Mesenchymal stem cell (in vitro differentiated cells and primary cell): ENCODE data around the gene COL11A2.

ENCODE experiments used
- DNase-seq: peaks from one replicate; pipeline ENCODE4 v3.0.0-alpha.2; 2013
- H2AFZ ChIP-seq: one replicate; pipeline ENCODE4 v1.6.1; 2013; ENCODE audit warnings: low read depth, mild to moderate bottlenecking, control low read depth, inconsistent platforms, low read length, moderate library complexity
- H2AK5ac ChIP-seq: 2 replicates; pipeline ENCODE4 v1.6.1; 2013; ENCODE audit warnings: low read length, moderate library complexity, mild to moderate bottlenecking, inconsistent platforms; ENCODE audit not compliant: severe bottlenecking
- H2BK120ac ChIP-seq: one replicate; pipeline ENCODE4 v1.6.1; 2013; ENCODE audit warnings: low read depth, mild to moderate bottlenecking, inconsistent platforms, low read length, moderate library complexity
- H2BK12ac ChIP-seq, 2 experiments: one replicate each; pipeline ENCODE4 v1.6.1; 2013; ENCODE audit warnings: inconsistent platforms in 2 of 2, low read length in 2 of 2, mild to moderate bottlenecking in 2 of 2, moderate library complexity in 2 of 2, control low read depth in 1 of 2
- H2BK15ac ChIP-seq: one replicate; pipeline ENCODE4 v1.6.1; 2013; ENCODE audit warnings: mild to moderate bottlenecking, low read depth, inconsistent platforms; ENCODE audit not compliant: poor library complexity, severe bottlenecking
- H2BK5ac ChIP-seq: 2 replicates; pipeline ENCODE4 v1.6.1; 2013; ENCODE audit warnings: low read depth, mild to moderate bottlenecking, low read length, control low read depth, inconsistent platforms; ENCODE audit not compliant: poor library complexity, severe bottlenecking
- H3K14ac ChIP-seq, 2 experiments: one replicate each; pipeline ENCODE4 v1.6.1; 2013; ENCODE audit warnings: inconsistent platforms in 2 of 2, low read length in 2 of 2, control low read depth in 1 of 2, mild to moderate bottlenecking in 1 of 2, moderate library complexity in 1 of 2
- H3K18ac ChIP-seq, 2 experiments: one replicate each; pipeline ENCODE4 v1.6.1; 2013; ENCODE audit warnings: inconsistent platforms in 2 of 2, low read length in 2 of 2, control low read depth in 1 of 2, low read depth in 1 of 2, mild to moderate bottlenecking in 1 of 2
- H3K23ac ChIP-seq, 2 experiments: one replicate each; pipeline ENCODE4 v1.6.1; 2013; ENCODE audit warnings: inconsistent platforms in 2 of 2, low read length in 2 of 2, mild to moderate bottlenecking in 2 of 2, moderate library complexity in 2 of 2, control low read depth in 1 of 2
- H3K27ac ChIP-seq: 2 replicates; pipeline ENCODE4 v1.5.1; 2013; ENCODE audit warnings: mild to moderate bottlenecking, moderate library complexity, low read length, control low read depth, inconsistent platforms; ENCODE audit not compliant: poor library complexity, severe bottlenecking
- H3K27me3 ChIP-seq, 2 experiments: 2 replicates each; pipeline versions ENCODE4 v1.6.1 to v1.7.0; 2013; ENCODE audit warnings: low read length in 2 of 2, mild to moderate bottlenecking in 2 of 2, moderate library complexity in 2 of 2, control low read depth in 1 of 2, inconsistent platforms in 1 of 2; ENCODE audit not compliant: control insufficient read depth in 1 of 2, insufficient read depth in 1 of 2
- H3K36me3 ChIP-seq, 2 experiments: 2 replicates each; pipeline versions ENCODE4 v1.6.1 to v1.7.0; 2013; ENCODE audit warnings: low read length in 2 of 2, control low read depth in 1 of 2, inconsistent platforms in 1 of 2, low read depth in 1 of 2, mild to moderate bottlenecking in 1 of 2; ENCODE audit not compliant: insufficient read depth in 2 of 2, control insufficient read depth in 1 of 2
- H3K4ac ChIP-seq, 2 experiments: one replicate each; pipeline ENCODE4 v1.6.1; 2013; ENCODE audit warnings: inconsistent platforms in 2 of 2, low read length in 2 of 2, mild to moderate bottlenecking in 2 of 2, moderate library complexity in 2 of 2, control low read depth in 1 of 2, low read depth in 1 of 2
- H3K4me1 ChIP-seq: 2 replicates; pipeline ENCODE4 v1.6.1; 2013; ENCODE audit warnings: low read depth, low read length, control low read depth; ENCODE audit not compliant: control insufficient read depth, insufficient read depth
- H3K4me2 ChIP-seq: 2 replicates; pipeline ENCODE4 v1.6.1; 2013; ENCODE audit warnings: low read length, mild to moderate bottlenecking, inconsistent platforms; ENCODE audit not compliant: poor library complexity, severe bottlenecking
- H3K4me3 ChIP-seq, 2 experiments: 2 replicates each; pipeline versions ENCODE4 v1.5.1 to v1.7.0; 2013; ENCODE audit warnings: low read length in 2 of 2, mild to moderate bottlenecking in 2 of 2, control low read depth in 1 of 2, low read depth in 1 of 2; ENCODE audit not compliant: insufficient read depth in 1 of 2
- H3K79me1 ChIP-seq: replicated peaks from 2 replicates; pipeline ENCODE4 v1.6.1; 2013; ENCODE audit warnings: mild to moderate bottlenecking, control low read depth, low read length, inconsistent platforms; ENCODE audit not compliant: poor library complexity, severe bottlenecking
- H3K9ac ChIP-seq: 2 replicates; pipeline ENCODE4 v1.7.0; 2013; ENCODE audit warnings: mild to moderate bottlenecking, low read length, moderate library complexity
- H3K9me3 ChIP-seq: 2 replicates; pipeline ENCODE4 v1.7.0; 2013; ENCODE audit warnings: mild to moderate bottlenecking, low read length; ENCODE audit not compliant: control insufficient read depth
- H4K8ac ChIP-seq: one replicate; pipeline ENCODE4 v1.6.1; 2013; ENCODE audit warnings: inconsistent platforms, mild to moderate bottlenecking, low read length, moderate library complexity
- H4K91ac ChIP-seq: one replicate; pipeline ENCODE4 v1.6.1; 2013; ENCODE audit warnings: mild to moderate bottlenecking, low read length, inconsistent platforms
- WGBS: methylation state at CpG from one replicate; pipeline ENCODE4 v1.1.7; 2013; ENCODE audit warnings: mixed read lengths; 5-methylcytosine and 5-hydroxymethylcytosine counted together

COL11A2 gene

GRCh38 chr6:33173535-33174180 is 18.6 kb downstream of the COL11A2 start:
- no peak overlapping the region for H4K91ac ChIP-seq
- H2BK5ac ChIP-seq = no peak overlapping the region
- no peak overlapping the region for H3K9ac ChIP-seq
- no peak overlapping the region for H3K4me3 ChIP-seq
- no peak overlapping the region for H2BK15ac ChIP-seq
- H2BK12ac ChIP-seq = no peak overlapping the region
- H2AFZ ChIP-seq = no peak overlapping the region
- H4K8ac ChIP-seq = no peak overlapping the region
- H3K23ac ChIP-seq = no peak overlapping the region
- H3K79me1 ChIP-seq = no peaks in the 10 kb centered on the region
- no peak overlapping the region for H2AK5ac ChIP-seq
- no peak overlapping the region for H3K18ac ChIP-seq
- H3K27ac ChIP-seq = no peak overlapping the region
- peaks cover 2% of the 10 kb centered on the region for H3K4me1 ChIP-seq
- H2BK120ac ChIP-seq = no peak overlapping the region
- H3K9me3 ChIP-seq = no peaks in the 10 kb centered on the region
- no peak overlapping the region for H3K14ac ChIP-seq
- WGBS = 71% methylated on average over 8 of the region's 11 CpGs
- no peak for DNase-seq
- peaks cover 21 to 31% of the 10 kb centered on the region in 2 experiments for H3K27me3 ChIP-seq
- H3K4ac ChIP-seq = no peak overlapping the region
- no peak overlapping the region for H3K4me2 ChIP-seq
- H3K36me3 ChIP-seq = no peaks in the 10 kb centered on the region

- no peaks in the 10 kb centered on the region for H3K36me3 ChIP-seq
- H3K4me2 ChIP-seq = no peak overlapping the region
- peaks cover 2% of the 10 kb centered on the region for H3K4me1 ChIP-seq
- H3K4ac ChIP-seq = no peak overlapping the region
- H3K4me3 ChIP-seq = no peak overlapping the region
- H2AFZ ChIP-seq = no peak overlapping the region
- H3K27me3 ChIP-seq = peaks cover 21 to 28% of the 10 kb centered on the region in 2 experiments
- no peak overlapping the region for H2BK120ac ChIP-seq
- H3K9ac ChIP-seq = no peak overlapping the region
- no peak overlapping the region for H2BK5ac ChIP-seq
- no peak overlapping the region for H2BK15ac ChIP-seq
- no peak overlapping the region for H3K18ac ChIP-seq
- H3K79me1 ChIP-seq = no peaks in the 10 kb centered on the region
- no peaks in the 10 kb centered on the region for H3K9me3 ChIP-seq
- H4K8ac ChIP-seq = no peak overlapping the region
- H2AK5ac ChIP-seq = no peak overlapping the region
- H2BK12ac ChIP-seq = no peak overlapping the region
- no peak overlapping the region for H3K23ac ChIP-seq
- H3K14ac ChIP-seq = no peak overlapping the region
- WGBS = 63% methylated on average over 16 of the region's 16 CpGs
- DNase-seq = peak; percentile 50
- no peak overlapping the region for H3K27ac ChIP-seq
- H4K91ac ChIP-seq = no peak overlapping the region
Measured at GRCh38 chr6:33172688-33173534, 19.4 kb downstream of the COL11A2 start.

- H3K9me3 ChIP-seq = no peaks in the 10 kb centered on the region
- no peak overlapping the region for H3K18ac ChIP-seq
- H3K36me3 ChIP-seq = no peaks in the 10 kb centered on the region
- 58% methylated on average over 6 of the region's 8 CpGs for WGBS
- H3K9ac ChIP-seq = no peak overlapping the region
- peaks cover 21 to 28% of the 10 kb centered on the region in 2 experiments for H3K27me3 ChIP-seq
- H3K4ac ChIP-seq = no peak overlapping the region
- H3K4me1 ChIP-seq = no peaks in the 10 kb centered on the region
- no peak overlapping the region for H2BK120ac ChIP-seq
- H2BK5ac ChIP-seq = no peak overlapping the region
- no peak overlapping the region for H2AK5ac ChIP-seq
- no peak overlapping the region for H2AFZ ChIP-seq
- H2BK12ac ChIP-seq = no peak overlapping the region
- H2BK15ac ChIP-seq = no peak overlapping the region
- no peaks in the 10 kb centered on the region for H3K79me1 ChIP-seq
- no peak overlapping the region for H3K14ac ChIP-seq
- no peak overlapping the region for H3K4me3 ChIP-seq
- no peak overlapping the region for H4K91ac ChIP-seq
- H3K4me2 ChIP-seq = no peak overlapping the region
- no peak overlapping the region for H3K27ac ChIP-seq
- no peak for DNase-seq
- no peak overlapping the region for H3K23ac ChIP-seq
- H4K8ac ChIP-seq = no peak overlapping the region
Measured at GRCh38 chr6:33171880-33172687, 20.2 kb downstream of the COL11A2 start.
